ENCODE results near the gene TBC1D22A.

The TBC1D22A gene

DNA sequence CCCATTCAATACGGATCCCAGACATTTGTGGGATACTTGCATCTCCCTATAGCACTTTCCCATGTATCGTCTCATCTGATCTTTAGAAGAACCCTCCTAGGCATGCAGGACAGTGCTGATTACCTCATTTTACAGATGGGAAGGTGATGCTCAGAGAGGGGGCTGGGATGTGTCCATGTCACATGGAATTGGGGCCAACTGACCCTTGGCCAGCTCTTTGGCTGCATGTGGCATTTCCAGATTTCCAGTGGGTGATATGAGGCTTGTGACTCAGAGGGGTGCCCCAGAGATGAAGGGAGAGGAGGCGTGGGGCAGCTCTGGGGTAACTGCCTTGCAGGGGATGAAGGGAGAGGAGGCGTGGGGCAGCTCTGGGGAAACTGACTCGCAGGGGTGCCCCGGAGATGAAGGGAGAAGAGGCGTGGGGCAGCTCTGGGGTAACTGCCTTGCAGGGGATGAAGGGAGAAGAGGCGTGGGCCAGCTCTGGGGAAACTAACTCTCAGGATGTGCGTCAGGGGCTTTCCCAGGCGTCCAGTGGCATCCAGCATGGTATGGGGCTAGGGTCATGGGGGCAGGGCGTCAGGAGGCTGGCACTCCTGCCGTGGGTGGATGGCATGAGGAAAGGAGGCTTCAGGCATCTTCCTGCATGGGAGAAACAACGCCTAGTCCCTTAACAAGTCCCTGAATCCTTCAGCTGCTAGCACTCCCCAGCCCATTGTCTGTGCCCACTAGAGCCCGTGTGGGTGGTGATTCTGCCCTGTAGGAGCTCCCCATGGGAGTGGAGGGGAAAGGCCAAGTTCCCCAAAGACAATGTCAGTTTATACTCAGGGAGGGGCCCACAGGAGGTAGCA is 12.5 kb upstream of the TBC1D22A start:
- Histone ChIP-seq H3K36me3 (replicated peaks) (no peaks in the 10 kb centered on the region), H3K27me3 (replicated peaks) (no peaks in the 10 kb centered on the region), H3K27ac (no peak overlapping the region), H3K4me3 (ENCODE audit: low read depth, low read length) (no peak overlapping the region)
- in situ Hi-C loops (cut with HindIII; ENCODE audit: low pct_ligation_motif_present, low sequenced_read_pairs) = no loop called here
- no peak for DNase-seq
- TF ChIP-seq, protein P1, sequence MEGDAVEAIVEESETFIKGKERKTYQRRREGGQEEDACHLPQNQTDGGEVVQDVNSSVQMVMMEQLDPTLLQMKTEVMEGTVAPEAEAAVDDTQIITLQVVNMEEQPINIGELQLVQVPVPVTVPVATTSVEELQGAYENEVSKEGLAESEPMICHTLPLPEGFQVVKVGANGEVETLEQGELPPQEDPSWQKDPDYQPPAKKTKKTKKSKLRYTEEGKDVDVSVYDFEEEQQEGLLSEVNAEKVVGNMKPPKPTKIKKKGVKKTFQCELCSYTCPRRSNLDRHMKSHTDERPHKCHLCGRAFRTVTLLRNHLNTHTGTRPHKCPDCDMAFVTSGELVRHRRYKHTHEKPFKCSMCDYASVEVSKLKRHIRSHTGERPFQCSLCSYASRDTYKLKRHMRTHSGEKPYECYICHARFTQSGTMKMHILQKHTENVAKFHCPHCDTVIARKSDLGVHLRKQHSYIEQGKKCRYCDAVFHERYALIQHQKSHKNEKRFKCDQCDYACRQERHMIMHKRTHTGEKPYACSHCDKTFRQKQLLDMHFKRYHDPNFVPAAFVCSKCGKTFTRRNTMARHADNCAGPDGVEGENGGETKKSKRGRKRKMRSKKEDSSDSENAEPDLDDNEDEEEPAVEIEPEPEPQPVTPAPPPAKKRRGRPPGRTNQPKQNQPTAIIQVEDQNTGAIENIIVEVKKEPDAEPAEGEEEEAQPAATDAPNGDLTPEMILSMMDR (IDR thresholded peaks at IDR 0.05; ENCODE audit: low read depth, low read length, missing control alignments) = no peak

DNA sequence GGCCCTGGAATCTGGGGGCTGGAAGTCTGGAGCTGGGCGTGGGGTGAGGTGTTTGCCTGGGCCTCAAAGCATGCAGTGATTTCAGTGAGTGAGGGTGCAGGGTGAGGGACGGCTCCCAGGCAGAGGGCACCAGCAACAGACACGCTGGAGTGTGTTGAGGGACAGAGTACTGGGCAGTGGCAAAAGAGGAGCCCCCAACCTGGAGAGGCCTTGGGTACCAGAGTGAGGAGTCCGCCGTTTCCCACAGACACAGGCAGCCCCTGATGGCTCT is 12.0 kb upstream of the TBC1D22A start:
- Histone ChIP-seq H3K27me3 (replicated peaks) (no peaks in the 10 kb centered on the region), H3K27ac (no peak overlapping the region), H3K36me3 (replicated peaks) (no peaks in the 10 kb centered on the region), H3K4me3 (ENCODE audit: low read depth, low read length) (no peak overlapping the region)
- TF ChIP-seq, protein P1 (IDR thresholded peaks at IDR 0.05; ENCODE audit: low read depth, low read length, missing control alignments) = no peak
- no peak for DNase-seq
- in situ Hi-C loops (cut with HindIII; ENCODE audit: low pct_ligation_motif_present, low sequenced_read_pairs) = no loop called here

DNA sequence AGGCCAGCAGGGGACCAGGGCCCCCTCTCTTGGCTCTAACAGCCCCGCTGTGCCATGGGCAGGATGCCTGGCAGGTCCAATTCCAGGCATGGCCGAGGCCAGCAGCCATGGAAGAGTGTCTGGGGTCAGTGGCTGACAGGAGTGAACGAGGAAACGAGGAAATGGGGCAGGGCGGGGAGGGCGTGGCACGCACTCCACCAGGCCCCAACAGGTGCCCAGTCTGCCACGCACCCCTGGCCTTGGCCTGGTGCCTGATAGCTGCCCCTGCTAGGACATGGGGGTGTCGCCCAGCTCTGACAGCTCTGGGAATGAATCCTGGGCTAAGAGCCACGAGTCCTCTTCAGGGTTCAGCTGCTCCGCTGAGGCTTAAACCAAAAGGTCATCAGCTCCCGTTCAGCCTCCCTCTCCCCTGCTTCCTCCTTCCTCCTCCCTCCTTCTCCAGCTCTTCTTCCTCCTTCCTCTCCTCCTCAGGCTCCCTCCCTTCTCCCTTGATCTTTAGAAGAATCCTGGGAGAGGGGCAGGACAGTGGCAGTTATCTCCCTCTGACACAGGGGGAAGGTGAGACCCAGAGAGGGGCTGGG is 11.5 kb upstream of the TBC1D22A start:
- Histone ChIP-seq H3K4me3 (ENCODE audit: low read depth, low read length) (no peak overlapping the region), H3K36me3 (replicated peaks) (no peaks in the 10 kb centered on the region), H3K27me3 (replicated peaks) (no peaks in the 10 kb centered on the region), H3K27ac (no peak overlapping the region)
- in situ Hi-C loops (cut with HindIII; ENCODE audit: low pct_ligation_motif_present, low sequenced_read_pairs) = no loop called here
- TF ChIP-seq, protein P1 (IDR thresholded peaks at IDR 0.05; ENCODE audit: low read depth, low read length, missing control alignments) = no peak
- DNase-seq = no peak

DNA sequence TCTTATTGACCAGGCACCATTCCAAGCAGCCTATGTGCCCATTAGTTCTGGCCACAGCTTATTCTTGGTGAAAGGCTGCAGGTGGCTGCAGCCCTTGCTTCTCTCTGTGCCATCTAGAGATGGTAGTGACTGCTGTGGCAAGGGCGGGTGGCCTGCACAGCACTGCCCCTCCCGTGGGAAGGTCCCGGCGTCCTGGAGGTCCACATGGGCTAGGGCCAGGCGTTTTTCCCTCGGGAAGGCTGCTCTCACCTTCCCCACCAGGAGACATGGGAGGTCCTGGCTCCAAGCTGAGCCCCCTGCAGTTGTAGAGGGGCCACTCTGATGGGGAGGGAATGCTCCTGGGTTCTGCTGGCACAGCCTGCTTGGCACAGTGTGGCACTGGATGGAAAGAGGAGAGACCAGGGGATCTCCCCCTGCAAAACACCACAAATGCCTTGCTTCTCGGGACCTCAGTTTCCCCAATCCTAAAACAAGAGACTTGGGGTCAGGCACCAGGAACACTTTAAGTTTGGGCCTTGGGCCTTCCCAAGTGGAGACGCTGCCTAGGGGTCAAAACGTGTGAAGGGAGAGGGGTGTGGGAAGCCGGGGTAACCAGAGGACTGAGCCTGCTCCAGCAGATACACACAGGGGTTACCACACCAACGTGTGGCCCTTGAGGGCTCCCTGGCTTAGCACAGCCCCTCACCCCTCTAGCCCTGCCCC is 10.0 kb upstream of the TBC1D22A start:
- TF ChIP-seq, protein P1 (IDR thresholded peaks at IDR 0.05; ENCODE audit: low read depth, low read length, missing control alignments) = no peak
- Histone ChIP-seq H3K36me3 (replicated peaks) (no peaks in the 10 kb centered on the region), H3K4me3 (ENCODE audit: low read depth, low read length) (no peak overlapping the region), H3K27ac (no peak overlapping the region), H3K27me3 (replicated peaks) (no peaks in the 10 kb centered on the region)
- in situ Hi-C loops (cut with HindIII; ENCODE audit: low pct_ligation_motif_present, low sequenced_read_pairs) = no loop called here
- DNase-seq = no peak

DNA sequence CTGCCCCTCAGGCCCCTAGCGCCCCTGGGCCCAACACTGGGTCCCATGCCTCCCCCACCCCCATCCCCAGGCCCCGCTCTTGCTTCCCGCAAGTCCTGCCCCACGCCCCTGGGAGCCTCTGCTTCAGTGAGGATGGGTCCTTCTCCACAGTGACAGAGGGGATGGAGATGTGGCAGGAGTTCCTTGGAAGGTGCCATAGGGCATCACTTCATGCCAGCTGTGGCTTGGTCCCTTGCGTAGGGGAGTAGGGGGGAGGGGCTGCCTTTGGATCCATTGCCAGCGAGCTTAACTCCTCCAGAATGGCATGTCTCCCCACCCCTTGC is 9.5 kb upstream of the TBC1D22A start:
- H3K4me3 ChIP-seq (ENCODE audit: low read depth, low read length) = no peak overlapping the region
- DNase-seq = no peak
- no peaks in the 10 kb centered on the region for H3K27me3 ChIP-seq (replicated peaks)
- in situ Hi-C loops (cut with HindIII; ENCODE audit: low pct_ligation_motif_present, low sequenced_read_pairs) = no loop called here
- TF ChIP-seq, protein P1 (IDR thresholded peaks at IDR 0.05; ENCODE audit: low read depth, low read length, missing control alignments) = no peak
- H3K36me3 ChIP-seq (replicated peaks) = no peaks in the 10 kb centered on the region
- peak overlapping the region; percentile 95 for H3K27ac ChIP-seq
